HepG2 (cell line): ENCODE measurements around the gene TSTD1. TPM values are rescaled to one million over a fixed set of nuclear protein-coding genes. Genes with fewer than 3 reads are reported as not detected.

Experiments used
- ATAD3A ChIP-seq: sonication (generic); formaldehyde crosslinking; IDR thresholded peaks from 2 replicates; pipeline ENCODE4 v1.4.0; 2020; ENCODE audit warnings: missing genetic modification reagents
- HDAC1 ChIP-seq: sonication (generic); formaldehyde crosslinking; IDR thresholded peaks from 2 replicates; pipeline ENCODE4 v1.5.1; 2020; ENCODE audit warnings: mild to moderate bottlenecking, missing genetic modification reagents
- JUNB ChIP-seq: sonication (generic); formaldehyde crosslinking; IDR thresholded peaks from 2 replicates; pipeline ENCODE4 v1.8.0; 2022; ENCODE audit warnings: missing genetic modification reagents, mild to moderate bottlenecking, borderline replicate concordance
- MAZ ChIP-seq, 2 experiments: sonication (generic) in 1 of 2; formaldehyde crosslinking in 1 of 2; IDR thresholded peaks; 2 replicates each; pipeline versions ENCODE4 v1.5.0 to v1.6.1; 2012 to 2020; ENCODE audit warnings: low read depth in 2 of 2, mild to moderate bottlenecking in 2 of 2, borderline replicate concordance in 1 of 2, improper control_type of control experiment in 1 of 2, low read length in 1 of 2, missing genetic modification reagents in 1 of 2, moderate library complexity in 1 of 2
- NFE2 ChIP-seq: sonication (generic); formaldehyde crosslinking; IDR thresholded peaks from 2 replicates; pipeline ENCODE4 v1.4.0; 2020; ENCODE audit warnings: missing genetic modification reagents
- NFKBIZ ChIP-seq: IDR thresholded peaks from 2 replicates; pipeline ENCODE4 v1.6.1; 2018; ENCODE audit warnings: missing genetic modification reagents, missing compliant biosample characterization
- polyA plus RNA-seq, 8 experiments: library from polyadenylated mRNA; depleted of rRNA in 3 of 8; stranded (reverse) in 7 of 8; unstranded in 1 of 8; fragments of >200 nt; fragmentation: Illumina TruSeq in 4 of 8; extraction: Trizol in 4 of 8; gene quantifications; 2 replicates each; pipeline versions ENCODE4 v1.2.1 to v1.2.3, GENCODE V29; 2011 to 2016; ENCODE audit warnings: low read depth in 4 of 8, missing spikeins in 1 of 8, mixed read lengths in 1 of 8; ENCODE audit not compliant: insufficient read depth in 1 of 8
- total RNA-seq, 5 experiments: library from RNA; depleted of rRNA; stranded (reverse); fragments of >200 nt; fragmentation: Illumina TruSeq; extraction: Trizol; gene quantifications; 2 replicates each; pipeline ENCODE4 v1.2.3, GENCODE V29; 2016; ENCODE audit warnings: low read depth in 1 of 5
- TF ChIP-seq, protein P1 (sequence below): IDR thresholded peaks from 2 replicates; pipeline ENCODE4 v1.6.1; 2016; ENCODE audit warnings: low read depth, borderline replicate concordance
- TF ChIP-seq, protein P2 (sequence below): sonication (generic); formaldehyde crosslinking; IDR thresholded peaks from 2 replicates; pipeline ENCODE4 v1.8.1; 2023; ENCODE audit warnings: mild to moderate bottlenecking, missing genetic modification reagents, borderline replicate concordance
- TF ChIP-seq, protein P3 (sequence below): sonication (generic); formaldehyde crosslinking; IDR thresholded peaks from 2 replicates; pipeline ENCODE4 v1.4.0; 2020; ENCODE audit warnings: missing genetic modification reagents
- TF ChIP-seq, protein P4 (sequence below): sonication (generic); formaldehyde crosslinking; IDR thresholded peaks from 2 replicates; pipeline ENCODE4 v1.5.1; 2020; ENCODE audit warnings: mild to moderate bottlenecking, missing genetic modification reagents, moderate library complexity
- TF ChIP-seq, protein P5 (sequence below): sonication (generic); formaldehyde crosslinking; IDR thresholded peaks from 2 replicates; pipeline ENCODE4 v1.4.0; 2020; ENCODE audit warnings: missing genetic modification reagents
- TF ChIP-seq, protein P6 (sequence below): sonication (generic); formaldehyde crosslinking; IDR thresholded peaks from 2 replicates; pipeline ENCODE4 v1.4.0; 2020; ENCODE audit warnings: missing genetic modification reagents

Gene TSTD1
- total and polyA plus RNA-seq, 2 of the 13 experiments (the other 11 are each of a cell fraction or from before 2014, with no cell fraction given) = 0.15 to 0.31 TPM

DNA sequence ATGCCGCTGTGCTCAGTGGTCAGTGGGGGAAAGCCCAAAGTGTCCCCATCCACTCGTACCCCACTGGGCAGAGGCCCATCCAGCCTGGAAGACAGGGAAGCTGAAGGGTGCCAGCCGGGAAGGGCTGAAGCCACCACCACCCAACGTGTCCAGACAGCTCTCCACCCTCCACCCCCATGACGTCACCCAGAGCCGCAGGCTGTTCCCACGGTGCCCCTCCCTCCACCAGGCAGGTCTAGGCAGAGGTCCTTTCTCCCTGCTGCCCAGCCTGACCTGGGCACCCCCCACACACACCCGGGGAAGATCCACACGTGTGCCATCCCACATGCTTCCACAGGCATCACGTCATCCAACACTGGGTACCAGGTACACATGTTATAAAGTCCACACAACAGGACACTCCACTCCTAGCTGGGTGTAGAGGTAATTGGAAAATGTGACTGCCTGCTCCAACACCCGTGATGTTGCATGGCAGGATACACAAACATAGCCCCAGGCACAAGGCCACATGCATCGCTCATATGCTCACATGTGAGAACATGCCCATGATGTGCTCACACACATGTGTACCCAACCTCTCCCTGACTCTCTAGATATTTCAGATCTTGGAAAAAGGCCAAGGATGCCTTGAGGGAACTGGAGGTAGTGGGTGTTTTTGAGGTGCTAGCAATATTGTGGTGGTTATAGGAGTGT, 36.1 kb upstream of the TSTD1 start (continued):
- TF ChIP-seq JUNB (CRISPR knock-in tag) = no peak
- TF ChIP-seq NFE2 (CRISPR knock-in tag) = no peak
- TF ChIP-seq, protein P1, sequence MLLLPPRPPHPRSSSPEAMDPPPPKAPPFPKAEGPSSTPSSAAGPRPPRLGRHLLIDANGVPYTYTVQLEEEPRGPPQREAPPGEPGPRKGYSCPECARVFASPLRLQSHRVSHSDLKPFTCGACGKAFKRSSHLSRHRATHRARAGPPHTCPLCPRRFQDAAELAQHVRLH (CRISPR knock-in tag) = no peak
- TF ChIP-seq, protein P2, sequence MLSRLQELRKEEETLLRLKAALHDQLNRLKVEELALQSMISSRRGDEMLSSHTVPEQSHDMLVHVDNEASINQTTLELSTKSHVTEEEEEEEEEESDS (CRISPR knock-in tag) = no peak
- TF ChIP-seq NFKBIZ (CRISPR knock-in tag) = no peak
- TF ChIP-seq, protein P3, sequence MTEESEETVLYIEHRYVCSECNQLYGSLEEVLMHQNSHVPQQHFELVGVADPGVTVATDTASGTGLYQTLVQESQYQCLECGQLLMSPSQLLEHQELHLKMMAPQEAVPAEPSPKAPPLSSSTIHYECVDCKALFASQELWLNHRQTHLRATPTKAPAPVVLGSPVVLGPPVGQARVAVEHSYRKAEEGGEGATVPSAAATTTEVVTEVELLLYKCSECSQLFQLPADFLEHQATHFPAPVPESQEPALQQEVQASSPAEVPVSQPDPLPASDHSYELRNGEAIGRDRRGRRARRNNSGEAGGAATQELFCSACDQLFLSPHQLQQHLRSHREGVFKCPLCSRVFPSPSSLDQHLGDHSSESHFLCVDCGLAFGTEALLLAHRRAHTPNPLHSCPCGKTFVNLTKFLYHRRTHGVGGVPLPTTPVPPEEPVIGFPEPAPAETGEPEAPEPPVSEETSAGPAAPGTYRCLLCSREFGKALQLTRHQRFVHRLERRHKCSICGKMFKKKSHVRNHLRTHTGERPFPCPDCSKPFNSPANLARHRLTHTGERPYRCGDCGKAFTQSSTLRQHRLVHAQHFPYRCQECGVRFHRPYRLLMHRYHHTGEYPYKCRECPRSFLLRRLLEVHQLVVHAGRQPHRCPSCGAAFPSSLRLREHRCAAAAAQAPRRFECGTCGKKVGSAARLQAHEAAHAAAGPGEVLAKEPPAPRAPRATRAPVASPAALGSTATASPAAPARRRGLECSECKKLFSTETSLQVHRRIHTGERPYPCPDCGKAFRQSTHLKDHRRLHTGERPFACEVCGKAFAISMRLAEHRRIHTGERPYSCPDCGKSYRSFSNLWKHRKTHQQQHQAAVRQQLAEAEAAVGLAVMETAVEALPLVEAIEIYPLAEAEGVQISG (CRISPR knock-in tag) = 0 out of 2 replicates have a peak, but pooled peaks have one; percentile 21
- no peak for TF ChIP-seq ATAD3A (CRISPR knock-in tag)
- TF ChIP-seq, protein P4, sequence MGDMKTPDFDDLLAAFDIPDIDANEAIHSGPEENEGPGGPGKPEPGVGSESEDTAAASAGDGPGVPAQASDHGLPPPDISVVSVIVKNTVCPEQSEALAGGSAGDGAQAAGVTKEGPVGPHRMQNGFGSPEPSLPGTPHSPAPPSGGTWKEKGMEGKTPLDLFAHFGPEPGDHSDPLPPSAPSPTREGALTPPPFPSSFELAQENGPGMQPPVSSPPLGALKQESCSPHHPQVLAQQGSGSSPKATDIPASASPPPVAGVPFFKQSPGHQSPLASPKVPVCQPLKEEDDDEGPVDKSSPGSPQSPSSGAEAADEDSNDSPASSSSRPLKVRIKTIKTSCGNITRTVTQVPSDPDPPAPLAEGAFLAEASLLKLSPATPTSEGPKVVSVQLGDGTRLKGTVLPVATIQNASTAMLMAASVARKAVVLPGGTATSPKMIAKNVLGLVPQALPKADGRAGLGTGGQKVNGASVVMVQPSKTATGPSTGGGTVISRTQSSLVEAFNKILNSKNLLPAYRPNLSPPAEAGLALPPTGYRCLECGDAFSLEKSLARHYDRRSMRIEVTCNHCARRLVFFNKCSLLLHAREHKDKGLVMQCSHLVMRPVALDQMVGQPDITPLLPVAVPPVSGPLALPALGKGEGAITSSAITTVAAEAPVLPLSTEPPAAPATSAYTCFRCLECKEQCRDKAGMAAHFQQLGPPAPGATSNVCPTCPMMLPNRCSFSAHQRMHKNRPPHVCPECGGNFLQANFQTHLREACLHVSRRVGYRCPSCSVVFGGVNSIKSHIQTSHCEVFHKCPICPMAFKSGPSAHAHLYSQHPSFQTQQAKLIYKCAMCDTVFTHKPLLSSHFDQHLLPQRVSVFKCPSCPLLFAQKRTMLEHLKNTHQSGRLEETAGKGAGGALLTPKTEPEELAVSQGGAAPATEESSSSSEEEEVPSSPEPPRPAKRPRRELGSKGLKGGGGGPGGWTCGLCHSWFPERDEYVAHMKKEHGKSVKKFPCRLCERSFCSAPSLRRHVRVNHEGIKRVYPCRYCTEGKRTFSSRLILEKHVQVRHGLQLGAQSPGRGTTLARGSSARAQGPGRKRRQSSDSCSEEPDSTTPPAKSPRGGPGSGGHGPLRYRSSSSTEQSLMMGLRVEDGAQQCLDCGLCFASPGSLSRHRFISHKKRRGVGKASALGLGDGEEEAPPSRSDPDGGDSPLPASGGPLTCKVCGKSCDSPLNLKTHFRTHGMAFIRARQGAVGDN (CRISPR knock-in tag) = peak; percentile 51
- 0 out of 2 replicates have a peak, but pooled peaks have one; percentile 40 for TF ChIP-seq HDAC1
- TF ChIP-seq MAZ (IDR thresholded peaks at IDR 0.05; ENCODE audit: borderline replicate concordance, low read depth, low read length) = no peak
- 0 out of 2 replicates have a peak, but pooled peaks have one; percentile 29 for TF ChIP-seq MAZ (CRISPR knock-in tag; IDR thresholded peaks at IDR 0.05; ENCODE audit: low read depth)
- TF ChIP-seq, protein P5, sequence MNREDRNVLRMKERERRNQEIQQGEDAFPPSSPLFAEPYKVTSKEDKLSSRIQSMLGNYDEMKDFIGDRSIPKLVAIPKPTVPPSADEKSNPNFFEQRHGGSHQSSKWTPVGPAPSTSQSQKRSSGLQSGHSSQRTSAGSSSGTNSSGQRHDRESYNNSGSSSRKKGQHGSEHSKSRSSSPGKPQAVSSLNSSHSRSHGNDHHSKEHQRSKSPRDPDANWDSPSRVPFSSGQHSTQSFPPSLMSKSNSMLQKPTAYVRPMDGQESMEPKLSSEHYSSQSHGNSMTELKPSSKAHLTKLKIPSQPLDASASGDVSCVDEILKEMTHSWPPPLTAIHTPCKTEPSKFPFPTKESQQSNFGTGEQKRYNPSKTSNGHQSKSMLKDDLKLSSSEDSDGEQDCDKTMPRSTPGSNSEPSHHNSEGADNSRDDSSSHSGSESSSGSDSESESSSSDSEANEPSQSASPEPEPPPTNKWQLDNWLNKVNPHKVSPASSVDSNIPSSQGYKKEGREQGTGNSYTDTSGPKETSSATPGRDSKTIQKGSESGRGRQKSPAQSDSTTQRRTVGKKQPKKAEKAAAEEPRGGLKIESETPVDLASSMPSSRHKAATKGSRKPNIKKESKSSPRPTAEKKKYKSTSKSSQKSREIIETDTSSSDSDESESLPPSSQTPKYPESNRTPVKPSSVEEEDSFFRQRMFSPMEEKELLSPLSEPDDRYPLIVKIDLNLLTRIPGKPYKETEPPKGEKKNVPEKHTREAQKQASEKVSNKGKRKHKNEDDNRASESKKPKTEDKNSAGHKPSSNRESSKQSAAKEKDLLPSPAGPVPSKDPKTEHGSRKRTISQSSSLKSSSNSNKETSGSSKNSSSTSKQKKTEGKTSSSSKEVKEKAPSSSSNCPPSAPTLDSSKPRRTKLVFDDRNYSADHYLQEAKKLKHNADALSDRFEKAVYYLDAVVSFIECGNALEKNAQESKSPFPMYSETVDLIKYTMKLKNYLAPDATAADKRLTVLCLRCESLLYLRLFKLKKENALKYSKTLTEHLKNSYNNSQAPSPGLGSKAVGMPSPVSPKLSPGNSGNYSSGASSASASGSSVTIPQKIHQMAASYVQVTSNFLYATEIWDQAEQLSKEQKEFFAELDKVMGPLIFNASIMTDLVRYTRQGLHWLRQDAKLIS (CRISPR knock-in tag) = no peak
- TF ChIP-seq, protein P6, sequence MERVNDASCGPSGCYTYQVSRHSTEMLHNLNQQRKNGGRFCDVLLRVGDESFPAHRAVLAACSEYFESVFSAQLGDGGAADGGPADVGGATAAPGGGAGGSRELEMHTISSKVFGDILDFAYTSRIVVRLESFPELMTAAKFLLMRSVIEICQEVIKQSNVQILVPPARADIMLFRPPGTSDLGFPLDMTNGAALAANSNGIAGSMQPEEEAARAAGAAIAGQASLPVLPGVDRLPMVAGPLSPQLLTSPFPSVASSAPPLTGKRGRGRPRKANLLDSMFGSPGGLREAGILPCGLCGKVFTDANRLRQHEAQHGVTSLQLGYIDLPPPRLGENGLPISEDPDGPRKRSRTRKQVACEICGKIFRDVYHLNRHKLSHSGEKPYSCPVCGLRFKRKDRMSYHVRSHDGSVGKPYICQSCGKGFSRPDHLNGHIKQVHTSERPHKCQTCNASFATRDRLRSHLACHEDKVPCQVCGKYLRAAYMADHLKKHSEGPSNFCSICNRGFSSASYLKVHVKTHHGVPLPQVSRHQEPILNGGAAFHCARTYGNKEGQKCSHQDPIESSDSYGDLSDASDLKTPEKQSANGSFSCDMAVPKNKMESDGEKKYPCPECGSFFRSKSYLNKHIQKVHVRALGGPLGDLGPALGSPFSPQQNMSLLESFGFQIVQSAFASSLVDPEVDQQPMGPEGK (CRISPR knock-in tag) = peak; percentile 44; the same call in 1 of the 2 replicates
